ENCODE measurements around the gene ING5. TPM values are rescaled to one million over a fixed set of nuclear protein-coding genes. Genes with fewer than 3 reads are reported as not detected.
A peak's percentile ranks its signal among the peaks of the same experiment; 100 is the strongest.

Gene ING5
- total and polyA plus RNA-seq, 8 donors, result 19.9 to 160 (median 32.4) TPM

DNA sequence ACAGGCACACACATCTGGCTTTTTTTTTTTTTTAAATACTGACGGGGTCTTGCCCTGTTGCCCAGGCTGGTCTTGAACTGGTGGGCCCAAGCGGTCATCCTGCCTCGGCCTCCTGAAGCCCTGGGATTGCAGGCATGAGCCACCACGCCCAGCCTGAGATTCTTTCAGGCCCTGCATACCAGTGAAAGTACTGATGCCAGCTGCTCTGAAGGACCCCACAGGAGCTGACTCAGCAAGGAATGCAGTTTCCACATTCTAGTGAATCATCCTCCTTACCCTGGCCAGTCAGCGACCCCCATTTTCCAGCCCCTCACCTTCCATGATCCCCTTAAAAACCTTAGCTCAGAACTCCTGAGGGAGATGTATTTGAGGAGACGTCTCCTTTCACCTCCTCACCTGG is 9.4 kb upstream of the ING5 start:
- TF ChIP-seq POLR2AphosphoS5 (IDR thresholded peaks at IDR 0.05) (no peak), EP300 (IDR thresholded peaks at IDR 0.05) (no peak), POLR2A (IDR thresholded peaks at IDR 0.05) (no peak)
- TF ChIP-seq, protein P1, sequence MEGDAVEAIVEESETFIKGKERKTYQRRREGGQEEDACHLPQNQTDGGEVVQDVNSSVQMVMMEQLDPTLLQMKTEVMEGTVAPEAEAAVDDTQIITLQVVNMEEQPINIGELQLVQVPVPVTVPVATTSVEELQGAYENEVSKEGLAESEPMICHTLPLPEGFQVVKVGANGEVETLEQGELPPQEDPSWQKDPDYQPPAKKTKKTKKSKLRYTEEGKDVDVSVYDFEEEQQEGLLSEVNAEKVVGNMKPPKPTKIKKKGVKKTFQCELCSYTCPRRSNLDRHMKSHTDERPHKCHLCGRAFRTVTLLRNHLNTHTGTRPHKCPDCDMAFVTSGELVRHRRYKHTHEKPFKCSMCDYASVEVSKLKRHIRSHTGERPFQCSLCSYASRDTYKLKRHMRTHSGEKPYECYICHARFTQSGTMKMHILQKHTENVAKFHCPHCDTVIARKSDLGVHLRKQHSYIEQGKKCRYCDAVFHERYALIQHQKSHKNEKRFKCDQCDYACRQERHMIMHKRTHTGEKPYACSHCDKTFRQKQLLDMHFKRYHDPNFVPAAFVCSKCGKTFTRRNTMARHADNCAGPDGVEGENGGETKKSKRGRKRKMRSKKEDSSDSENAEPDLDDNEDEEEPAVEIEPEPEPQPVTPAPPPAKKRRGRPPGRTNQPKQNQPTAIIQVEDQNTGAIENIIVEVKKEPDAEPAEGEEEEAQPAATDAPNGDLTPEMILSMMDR (IDR thresholded peaks at IDR 0.05), result no peak
- H3K36me3 ChIP-seq, result peaks cover 10 to 62% (median 61%) of the 10 kb centered on the region in 4 donors
- DNase-seq, result no peak
- H3K27me3 ChIP-seq, result no peaks in the 10 kb centered on the region
- whole genome bisulfite sequencing, 5 donors, result 87 to 95% (median 91%) methylated on average over 3 to 6 of the region's 6 CpGs
- intact Hi-C loops (cut with DNase I; ENCODE audit: low total_unique reads), result no loop called here
- H3K27ac ChIP-seq, result no peak overlapping the region
- H3K4me1 ChIP-seq, result peaks cover 10 to 28% (median 23%) of the 10 kb centered on the region in 4 donors
- no peaks in the 10 kb centered on the region for H3K9me3 ChIP-seq
- no peak overlapping the region for H3K4me3 ChIP-seq

GRCh38 chr2:241695651-241696050 is 6.2 kb upstream of the ING5 start:
- TF ChIP-seq, protein P1 (IDR thresholded peaks at IDR 0.05), result no peak
- TF ChIP-seq EP300 (IDR thresholded peaks at IDR 0.05) (no peak), POLR2AphosphoS5 (IDR thresholded peaks at IDR 0.05) (no peak), POLR2A (IDR thresholded peaks at IDR 0.05) (no peak)
- H3K9me3 ChIP-seq, result no peaks in the 10 kb centered on the region
- H3K4me3 ChIP-seq, result no peak overlapping the region
- H3K27me3 ChIP-seq, result no peaks in the 10 kb centered on the region
- WGBS, 5 donors, result 95 to 100% (median 98%) methylated on average over 4 of the region's 4 CpGs
- intact Hi-C loops (cut with DNase I; ENCODE audit: low total_unique reads), result no loop called here
- peaks cover 3 to 4% (median 4%) of the 10 kb centered on the region in 4 donors for H3K4me1 ChIP-seq
- H3K36me3 ChIP-seq, result peaks cover 5 to 52% (median 50%) of the 10 kb centered on the region in 4 donors
- DNase-seq, result no peak
- no peak overlapping the region for H3K27ac ChIP-seq

- DNase-seq, result no peak
- peak overlapping the region; percentile 75 to 94 (median 90) for H3K4me3 ChIP-seq
- no peaks in the 10 kb centered on the region for H3K27me3 ChIP-seq
- intact Hi-C loops (cut with DNase I; ENCODE audit: low total_unique reads), result no loop called here
- H3K27ac ChIP-seq, result peak overlapping the region; percentile 95 to 99 (median 97)
- 0 to 5% (median 1%) methylated on average over 16 to 17 of the region's 17 CpGs for WGBS, 5 donors
- peaks cover 0 to 2% (median 0%) of the 10 kb centered on the region in 4 donors for H3K9me3 ChIP-seq
- peaks cover 11 to 21% (median 19%) of the 10 kb centered on the region in 4 donors for H3K36me3 ChIP-seq
- peaks cover 19 to 27% (median 23%) of the 10 kb centered on the region in 4 donors for H3K4me1 ChIP-seq
- TF ChIP-seq, protein P1 (IDR thresholded peaks at IDR 0.05), result peak in 3 of 7 experiments; percentile 33 to 36 (median 33)
- TF ChIP-seq POLR2AphosphoS5 (IDR thresholded peaks at IDR 0.05) (no peak), POLR2A (IDR thresholded peaks at IDR 0.05) (no peak), EP300 (IDR thresholded peaks at IDR 0.05) (no peak)
These were observed 765 bp upstream of the ING5 start for GRCh38 chr2:241701149-241701398.

DNA sequence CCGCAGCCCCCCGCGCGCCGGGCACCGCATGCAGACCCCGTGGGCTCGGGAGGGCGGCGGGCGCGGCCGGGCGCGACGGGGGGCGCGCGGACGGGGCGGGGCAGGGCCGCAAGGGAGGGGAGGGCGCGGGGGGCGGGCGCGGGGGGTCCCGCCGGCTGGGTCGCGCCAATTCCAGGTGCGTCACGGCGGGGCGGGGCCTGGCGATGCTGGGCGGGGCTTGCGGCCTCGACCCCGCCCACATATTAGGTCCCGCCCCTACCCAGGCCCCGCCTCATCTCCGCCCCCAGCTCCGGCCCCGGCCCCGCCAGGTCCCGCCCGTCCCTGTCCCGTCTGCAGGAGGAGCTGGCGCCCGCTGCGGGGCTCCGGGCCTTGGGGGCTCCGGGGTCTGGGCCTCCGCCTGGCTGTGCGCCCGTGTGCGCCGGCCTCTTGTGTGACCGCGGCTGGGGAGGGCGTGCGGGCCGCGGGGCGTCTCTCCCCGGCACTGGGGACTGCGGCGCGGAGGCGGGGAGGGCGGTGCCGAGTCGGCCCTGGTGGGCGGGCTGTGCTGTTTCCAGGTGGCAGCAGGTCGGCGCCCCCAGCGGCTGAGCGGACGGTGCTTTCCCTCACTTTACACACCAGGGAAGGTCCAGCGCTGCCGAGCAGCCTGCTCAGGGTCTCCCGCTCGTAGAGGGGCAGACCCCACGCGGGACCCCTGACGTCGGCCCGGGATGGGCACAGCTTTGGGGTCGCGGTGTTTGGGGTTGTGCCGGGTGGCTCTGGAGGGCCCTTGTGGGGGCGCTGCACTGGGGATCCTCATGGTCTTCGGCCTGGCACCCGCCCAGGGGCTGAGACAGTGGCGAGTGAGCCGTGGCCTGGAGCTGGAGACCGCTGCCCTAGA is 554 bp downstream of the ING5 start:
- WGBS, 5 donors, result 0 to 3% (median 1%) methylated on average over 10 to 98 of the region's 98 CpGs
- H3K4me3 ChIP-seq, result peak overlapping the region; percentile 75 to 94 (median 90)
- DNase-seq, result peak; percentile 83 to 96
- peak overlapping the region; percentile 95 to 99 (median 97) for H3K27ac ChIP-seq
- H3K27me3 ChIP-seq, result no peaks in the 10 kb centered on the region
- TF ChIP-seq, protein P1 (IDR thresholded peaks at IDR 0.05), result peak in 3 of 7 experiments; percentile 5 to 30 (median 25)
- TF ChIP-seq EP300 (IDR thresholded peaks at IDR 0.05), result no peak
- intact Hi-C loops (cut with DNase I; ENCODE audit: low total_unique reads), result no loop called here
- H3K9me3 ChIP-seq, result peaks cover 0 to 4% (median 0%) of the 10 kb centered on the region in 4 donors
- peaks cover 19 to 27% (median 23%) of the 10 kb centered on the region in 4 donors for H3K4me1 ChIP-seq
- peaks cover 23 to 33% (median 32%) of the 10 kb centered on the region in 4 donors for H3K36me3 ChIP-seq
